Natural killer cell (primary cell): ENCODE measurements around the gene TMEM30B. TPM values are rescaled to one million over a fixed set of nuclear protein-coding genes. Genes with fewer than 3 reads are reported as not detected.

Experiments used
- ATAC-seq, 3 donors: fragments of 150-1000 bp in 2 of 3; fragments of 200-7000 bp in 1 of 3; cut with Tn5 transposase; 1 replicate in 1 of 3; 2 replicates in 2 of 3; pipeline ENCODE4 v1.10.0; 2021; ENCODE audit warnings: mild to moderate bottlenecking in 2 of 3, moderate library complexity in 2 of 3
- DNase-seq, 2 donors: peaks; one replicate each; pipeline versions ENCODE4 v3.0.0 to v3.0.0-alpha.2; 2013 to 2021; ENCODE audit warnings: mixed read lengths in 1 of 2
- H3K27ac ChIP-seq: one replicate; pipeline ENCODE4 v1.5.1; 2013; ENCODE audit warnings: mild to moderate bottlenecking, low read length
- H3K27me3 ChIP-seq: one replicate; pipeline ENCODE4 v1.6.1; 2013; ENCODE audit warnings: low read length; ENCODE audit not compliant: control insufficient read depth, insufficient read depth
- H3K36me3 ChIP-seq: one replicate; pipeline ENCODE4 v1.6.1; 2013; ENCODE audit warnings: low read length; ENCODE audit not compliant: control insufficient read depth, insufficient read depth
- H3K4me1 ChIP-seq: one replicate; pipeline ENCODE4 v1.6.1; 2013; ENCODE audit warnings: low read length; ENCODE audit not compliant: control insufficient read depth, insufficient read depth
- H3K4me3 ChIP-seq: one replicate; pipeline ENCODE4 v1.5.1; 2013; ENCODE audit warnings: low read length
- H3K9me3 ChIP-seq: one replicate; pipeline ENCODE4 v1.6.1; 2013; ENCODE audit warnings: low read length; ENCODE audit not compliant: control insufficient read depth, insufficient read depth
- H3K27ac Mint-ChIP-seq, 2 donors: one replicate each; pipeline ENCODE4 v1.8.0; 2022; ENCODE audit warnings: mild to moderate bottlenecking in 2 of 2, mixed read lengths in 2 of 2, moderate library complexity in 1 of 2
- H3K27me3 Mint-ChIP-seq, 2 donors: one replicate each; pipeline ENCODE4 v1.8.0; 2022; ENCODE audit warnings: low read depth in 2 of 2, mixed read lengths in 2 of 2
- H3K36me3 Mint-ChIP-seq: one replicate; pipeline ENCODE4 v1.8.0; 2022; ENCODE audit warnings: mixed read lengths
- H3K4me1 Mint-ChIP-seq, 2 donors: one replicate each; pipeline ENCODE4 v1.8.0; 2022; ENCODE audit warnings: mixed read lengths in 2 of 2
- H3K4me3 Mint-ChIP-seq: one replicate; pipeline ENCODE4 v1.8.0; 2022; ENCODE audit warnings: mild to moderate bottlenecking, moderate library complexity, mixed read lengths
- H3K9me3 Mint-ChIP-seq, 2 donors: one replicate each; pipeline ENCODE4 v1.8.0; 2022; ENCODE audit warnings: mixed read lengths in 2 of 2
- WGBS: methylation state at CpG from one replicate; pipeline ENCODE4 v1.1.7; 2013; ENCODE audit warnings: missing lambda C conversion rate; ENCODE audit not compliant: insufficient coverage; 5-methylcytosine and 5-hydroxymethylcytosine counted together
- intact Hi-C: fragments of 100-400 bp; cut with micrococcal nuclease; formaldehyde crosslinking; loops from one replicate; pipeline ENCODE4 v1.14.2; 2022
- total RNA-seq, 4 donors: library from RNA; stranded (reverse); fragments of 120-200 nt in 1 of 4; gene quantifications; one replicate each; pipeline versions ENCODE4 v1.2.3 to v1.2.4, GENCODE V29; 2013 to 2022
- TF ChIP-seq, protein P1 (sequence below): fragments of 200-600 bp; IDR thresholded peaks from one replicate; pipeline ENCODE4 v1.8.0; 2022; ENCODE audit warnings: antibody characterized with exemption

The TMEM30B gene
- total RNA-seq, 3 donors from 2014 or later (not counting 1 experiment from before 2014, with no cell fraction given), result 1.0 to 1.4 (median 1.3) TPM

GRCh38 chr14:61328626-61329262 is 47.6 kb upstream of the TMEM30B start:
- H3K9me3 ChIP-seq, result no peaks in the 10 kb centered on the region
- peak overlapping the region; percentile 5 for H3K4me3 ChIP-seq
- no peaks in the 10 kb centered on the region for H3K9me3 Mint-ChIP-seq
- H3K4me1 ChIP-seq, result peaks cover 54% of the 10 kb centered on the region
- peaks cover 87 to 90% of the 10 kb centered on the region in 2 donors for H3K4me1 Mint-ChIP-seq
- H3K27ac ChIP-seq, result peak overlapping the region; percentile 83
- ATAC-seq (peak in 1 of 3 donors; percentile 1), DNase-seq (peak in 1 of 2 donors; percentile 38)
- no peaks in the 10 kb centered on the region for H3K27me3 Mint-ChIP-seq
- intact Hi-C loops, result loop anchor here (1.0 to 5.0 kb wide), 4 partner anchors 9 to 369 kb away; partner anchors contain the start of gene HIF1A
- peak overlapping the region in 1 of 2 donors; percentile 99 for H3K27ac Mint-ChIP-seq
- peaks cover 3% of the 10 kb centered on the region for H3K36me3 ChIP-seq
- peak overlapping the region; percentile 95 for H3K4me3 Mint-ChIP-seq
- peaks cover 5% of the 10 kb centered on the region for H3K36me3 Mint-ChIP-seq
- TF ChIP-seq, protein P1, sequence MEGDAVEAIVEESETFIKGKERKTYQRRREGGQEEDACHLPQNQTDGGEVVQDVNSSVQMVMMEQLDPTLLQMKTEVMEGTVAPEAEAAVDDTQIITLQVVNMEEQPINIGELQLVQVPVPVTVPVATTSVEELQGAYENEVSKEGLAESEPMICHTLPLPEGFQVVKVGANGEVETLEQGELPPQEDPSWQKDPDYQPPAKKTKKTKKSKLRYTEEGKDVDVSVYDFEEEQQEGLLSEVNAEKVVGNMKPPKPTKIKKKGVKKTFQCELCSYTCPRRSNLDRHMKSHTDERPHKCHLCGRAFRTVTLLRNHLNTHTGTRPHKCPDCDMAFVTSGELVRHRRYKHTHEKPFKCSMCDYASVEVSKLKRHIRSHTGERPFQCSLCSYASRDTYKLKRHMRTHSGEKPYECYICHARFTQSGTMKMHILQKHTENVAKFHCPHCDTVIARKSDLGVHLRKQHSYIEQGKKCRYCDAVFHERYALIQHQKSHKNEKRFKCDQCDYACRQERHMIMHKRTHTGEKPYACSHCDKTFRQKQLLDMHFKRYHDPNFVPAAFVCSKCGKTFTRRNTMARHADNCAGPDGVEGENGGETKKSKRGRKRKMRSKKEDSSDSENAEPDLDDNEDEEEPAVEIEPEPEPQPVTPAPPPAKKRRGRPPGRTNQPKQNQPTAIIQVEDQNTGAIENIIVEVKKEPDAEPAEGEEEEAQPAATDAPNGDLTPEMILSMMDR, result no peak
- 62% methylated on average over 4 of the region's 4 CpGs for WGBS
- H3K27me3 ChIP-seq, result no peaks in the 10 kb centered on the region

GRCh38 chr14:61326847-61327246 is 45.7 kb upstream of the TMEM30B start:
- TF ChIP-seq, protein P1, result no peak
- H3K27ac Mint-ChIP-seq, result peak overlapping the region in 1 of 2 donors; percentile 99
- no peaks in the 10 kb centered on the region for H3K27me3 Mint-ChIP-seq
- peaks cover 80 to 84% of the 10 kb centered on the region in 2 donors for H3K4me1 Mint-ChIP-seq
- DNase-seq (peak in 1 of 2 donors; percentile 51), ATAC-seq (no peak)
- WGBS, result 20% methylated on average over 4 of the region's 4 CpGs
- Histone ChIP-seq H3K4me1 (peaks cover 48% of the 10 kb centered on the region), H3K4me3 (peak overlapping the region; percentile 26), H3K27me3 (no peaks in the 10 kb centered on the region), H3K36me3 (peaks cover 3% of the 10 kb centered on the region), H3K27ac (peak overlapping the region; percentile 83), H3K9me3 (no peaks in the 10 kb centered on the region)
- intact Hi-C loops, result loop anchor here (5.0 kb wide), 2 partner anchors 115 to 370 kb away; partner anchors contain the start of gene HIF1A
- no peaks in the 10 kb centered on the region for H3K9me3 Mint-ChIP-seq
- peaks cover 15% of the 10 kb centered on the region for H3K36me3 Mint-ChIP-seq
- H3K4me3 Mint-ChIP-seq, result peak overlapping the region; percentile 95

DNA sequence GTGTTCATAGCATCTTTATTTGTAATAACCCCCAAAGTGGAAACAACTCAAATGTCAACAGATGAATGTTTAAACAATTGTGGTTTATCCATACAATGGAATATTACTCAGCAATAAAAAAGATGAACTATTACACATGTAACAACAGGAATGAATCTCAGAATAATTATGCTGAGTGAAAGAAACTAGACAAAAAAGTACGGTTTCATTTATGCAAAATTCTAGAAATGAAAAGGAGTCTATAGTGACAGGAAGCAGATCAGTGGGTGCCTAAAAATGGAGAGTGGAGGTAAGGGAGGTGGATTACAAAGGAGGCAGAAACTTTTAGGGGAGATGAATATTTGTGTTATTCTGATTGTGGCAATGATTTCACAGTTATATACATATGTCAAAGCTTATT is 45.0 kb upstream of the TMEM30B start:
- no peak overlapping the region for H3K4me3 ChIP-seq
- H3K4me1 ChIP-seq, result peaks cover 44% of the 10 kb centered on the region
- peak overlapping the region; percentile 83 for H3K27ac ChIP-seq
- Mint-ChIP-seq H3K4me3 (peak overlapping the region; percentile 95), H3K27me3 (no peaks in the 10 kb centered on the region), H3K9me3 (no peaks in the 10 kb centered on the region), H3K4me1 (peaks cover 78 to 81% of the 10 kb centered on the region in 2 donors), H3K27ac (peak overlapping the region in 1 of 2 donors; percentile 99), H3K36me3 (peaks cover 15% of the 10 kb centered on the region)
- intact Hi-C loops, result loop anchor here (5.0 kb wide), 2 partner anchors 116 to 371 kb away; partner anchors contain the start of gene HIF1A
- no peaks in the 10 kb centered on the region for H3K27me3 ChIP-seq
- WGBS, result 39% methylated on average over 1 of the region's 1 CpG
- H3K9me3 ChIP-seq, result no peaks in the 10 kb centered on the region
- H3K36me3 ChIP-seq, result peaks cover 3% of the 10 kb centered on the region
- no peak for ATAC-seq
- TF ChIP-seq, protein P1, result no peak
- peak in 1 of 2 donors; percentile 46 for DNase-seq
